ENCODE data around the gene TBC1D22B. TPM values are rescaled to one million over a fixed set of nuclear protein-coding genes. Genes with fewer than 3 reads are reported as not detected.

The TBC1D22B gene
- total and polyA plus RNA-seq, 9 of the 15 experiments (the other 6 are each of a cell fraction or from before 2014, with no cell fraction given) = 4.8 to 24.2 (median 13.5) TPM

- TF ChIP-seq TCF3 (CRISPR knock-in tag; IDR thresholded peaks at IDR 0.05) (peak; percentile 99), ZNF395 (CRISPR knock-in tag; IDR thresholded peaks at IDR 0.05) (peak; percentile 81; the same call in 1 of the 2 replicates), TAF9B (IDR thresholded peaks at IDR 0.05; ENCODE audit: partially characterized antibody) (peak; percentile 99), DACH1 (IDR thresholded peaks at IDR 0.05; ENCODE audit: partially characterized antibody) (peak; percentile 99), ZFPM2 (CRISPR knock-in tag; IDR thresholded peaks at IDR 0.05) (no peak), CBX5 (IDR thresholded peaks at IDR 0.05; ENCODE audit: borderline replicate concordance, low read depth) (peak; percentile 73; the same call in 1 of the 2 replicates), CHAMP1 (IDR thresholded peaks at IDR 0.05) (peak; percentile 97), STAG1 (CRISPR knock-in tag; IDR thresholded peaks at IDR 0.05; ENCODE audit: borderline replicate concordance) (peak; percentile 53; the same call in 1 of the 2 replicates), SMAD1 (IDR thresholded peaks at IDR 0.05; ENCODE audit: low read depth, low read length, partially characterized antibody) (peak; percentile 85), ZNF324 (CRISPR knock-in tag; IDR thresholded peaks at IDR 0.05) (no peak), RNF219 (CRISPR knock-in tag; IDR thresholded peaks at IDR 0.05) (no peak), TAL1 (IDR thresholded peaks at IDR 0.05) (peak; percentile 99), ZNF589 (CRISPR knock-in tag; IDR thresholded peaks at IDR 0.05; ENCODE audit: low read depth) (peak; percentile 98), ADNP (tag; IDR thresholded peaks at IDR 0.05) (peak; percentile 76; the same call in 1 of the 2 replicates)
Measured at GRCh38 chr6:37314487-37315156, 57.0 kb downstream of the TBC1D22B start (continued).
